Stimulated activated CD4-positive, alpha-beta T cell treated with anti-CD3 and anti-CD28 coated beads, Interleukin-12 subunit alpha, Interleukin-12 subunit beta, amount 100 ng/mL, for 48 hours (primary cell): ENCODE measurements around the gene C1orf94.

ENCODE experiments used
- DNase-seq, 3 donors: peaks; one replicate each; pipeline ENCODE4 v3.0.0-alpha.2; 2020; ENCODE audit warnings: low read depth in 2 of 3, low spot score in 1 of 3

C1orf94 gene

DNA sequence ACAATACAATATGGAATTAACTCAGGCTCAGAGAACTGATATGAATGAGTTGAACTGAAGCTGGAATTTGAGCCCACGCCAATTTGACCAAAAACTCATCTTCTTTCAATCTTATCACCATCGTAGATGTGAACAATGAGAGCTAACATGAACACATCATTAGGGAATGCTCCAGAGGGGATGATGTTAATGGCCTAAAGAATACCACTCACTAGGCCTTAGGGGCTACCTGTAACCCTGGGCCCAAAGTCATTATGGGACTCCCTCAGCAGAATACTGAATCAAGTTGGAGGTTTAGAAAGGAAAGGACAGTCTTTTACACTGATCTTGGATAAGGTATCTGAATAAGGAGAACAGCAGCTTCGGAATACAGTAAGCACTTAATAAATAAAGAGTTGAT lies 73.6 kb downstream of the C1orf94 start:
- no peak for DNase-seq

DNA sequence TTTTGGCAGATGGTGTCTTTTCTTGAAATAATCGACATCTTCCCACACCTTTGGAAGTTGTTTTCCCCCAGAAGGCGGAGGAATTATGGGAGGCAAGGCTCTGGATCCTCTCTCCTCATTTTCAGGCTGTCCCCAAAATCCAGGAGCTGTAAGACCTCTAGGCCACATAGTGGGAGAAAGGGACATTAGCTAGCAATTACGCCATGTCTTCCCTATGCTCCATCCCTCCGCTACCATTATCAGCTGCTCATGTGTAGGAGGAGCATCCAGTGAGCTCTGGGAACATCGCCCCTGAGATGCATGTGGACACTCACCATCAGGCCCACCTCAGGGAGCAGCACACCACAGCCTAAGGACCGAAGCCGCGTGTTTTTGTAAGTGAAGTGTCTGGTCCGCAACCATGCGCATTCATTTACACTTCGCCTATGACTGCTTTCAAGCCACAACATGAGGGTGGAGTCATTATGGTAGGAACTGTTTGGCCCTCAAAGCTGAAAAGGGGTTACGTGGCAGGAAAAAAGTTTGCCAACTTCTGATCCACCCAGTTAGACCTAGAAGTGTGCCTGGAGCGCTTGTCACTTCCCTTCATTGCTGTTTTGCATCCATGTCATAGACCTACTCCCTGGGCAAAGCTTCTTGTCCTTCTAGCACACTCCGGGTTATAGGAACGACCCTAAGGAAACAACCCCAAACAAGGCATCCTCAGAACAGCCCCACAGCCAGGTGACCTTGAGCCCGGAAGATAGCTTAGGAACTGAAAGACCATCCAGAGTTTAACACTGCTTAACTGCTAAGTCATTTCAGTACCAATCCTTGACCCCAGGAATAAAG lies 85.5 kb downstream of the C1orf94 start:
- DNase-seq, result no peak

DNA sequence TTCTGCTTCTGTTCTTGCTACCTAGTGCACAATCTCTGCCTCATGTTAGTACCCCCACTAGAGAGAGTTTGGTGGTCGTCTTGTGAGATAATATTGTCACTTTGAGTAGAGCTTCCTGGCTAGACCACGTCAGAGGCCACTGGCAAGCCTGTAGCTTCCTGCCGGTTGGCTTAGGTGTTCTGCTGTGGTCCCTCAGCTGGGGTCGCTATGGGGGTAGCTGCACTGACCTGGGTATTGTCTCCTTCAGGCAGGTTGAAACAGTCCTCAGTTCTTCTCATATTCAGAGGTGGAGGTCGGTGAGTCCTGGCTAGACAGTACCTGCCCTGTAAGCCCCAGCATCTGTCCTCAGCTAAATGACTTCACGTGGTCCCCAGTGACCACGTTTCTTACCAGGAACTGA lies 86.2 kb downstream of the C1orf94 start:
- DNase-seq, result no peak

DNA sequence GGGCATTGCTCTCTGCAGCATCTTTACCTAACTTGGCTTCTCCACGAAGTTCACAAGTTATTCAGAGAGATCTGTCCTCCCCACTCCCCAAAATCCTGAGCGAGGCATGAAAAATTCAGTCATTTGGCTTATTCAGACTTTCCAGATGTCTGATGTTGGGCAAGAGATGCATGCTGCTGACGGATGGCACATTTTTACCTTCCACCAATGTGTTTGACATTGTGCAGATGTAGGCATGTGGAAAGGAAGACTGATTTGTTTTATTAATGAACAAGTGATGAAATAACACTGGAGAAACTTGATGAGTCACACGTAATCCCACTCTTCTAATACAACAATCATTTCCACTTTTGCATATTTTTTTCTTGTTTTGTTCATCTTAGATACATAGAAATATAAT lies 86.7 kb downstream of the C1orf94 start:
- no peak for DNase-seq

DNA sequence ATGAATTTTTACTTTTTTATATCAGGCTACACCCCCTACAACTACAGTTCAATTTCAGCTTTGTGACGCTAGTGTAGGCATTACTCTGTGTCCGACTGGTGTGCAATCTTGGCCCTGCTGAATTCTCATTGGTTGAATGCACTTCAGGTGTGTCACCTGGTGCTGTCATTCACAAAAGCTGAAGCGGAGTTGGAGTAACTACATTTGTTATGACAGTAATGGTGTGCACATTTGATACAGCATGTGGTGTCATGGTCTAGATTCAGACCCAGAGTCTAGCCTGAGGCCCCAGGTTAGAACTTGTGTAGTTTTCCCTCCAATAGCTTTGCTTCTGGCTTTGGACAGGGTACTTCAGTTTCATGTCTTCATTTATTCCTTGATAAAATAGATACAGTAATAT lies 88.7 kb downstream of the C1orf94 start:
- no peak for DNase-seq

DNA sequence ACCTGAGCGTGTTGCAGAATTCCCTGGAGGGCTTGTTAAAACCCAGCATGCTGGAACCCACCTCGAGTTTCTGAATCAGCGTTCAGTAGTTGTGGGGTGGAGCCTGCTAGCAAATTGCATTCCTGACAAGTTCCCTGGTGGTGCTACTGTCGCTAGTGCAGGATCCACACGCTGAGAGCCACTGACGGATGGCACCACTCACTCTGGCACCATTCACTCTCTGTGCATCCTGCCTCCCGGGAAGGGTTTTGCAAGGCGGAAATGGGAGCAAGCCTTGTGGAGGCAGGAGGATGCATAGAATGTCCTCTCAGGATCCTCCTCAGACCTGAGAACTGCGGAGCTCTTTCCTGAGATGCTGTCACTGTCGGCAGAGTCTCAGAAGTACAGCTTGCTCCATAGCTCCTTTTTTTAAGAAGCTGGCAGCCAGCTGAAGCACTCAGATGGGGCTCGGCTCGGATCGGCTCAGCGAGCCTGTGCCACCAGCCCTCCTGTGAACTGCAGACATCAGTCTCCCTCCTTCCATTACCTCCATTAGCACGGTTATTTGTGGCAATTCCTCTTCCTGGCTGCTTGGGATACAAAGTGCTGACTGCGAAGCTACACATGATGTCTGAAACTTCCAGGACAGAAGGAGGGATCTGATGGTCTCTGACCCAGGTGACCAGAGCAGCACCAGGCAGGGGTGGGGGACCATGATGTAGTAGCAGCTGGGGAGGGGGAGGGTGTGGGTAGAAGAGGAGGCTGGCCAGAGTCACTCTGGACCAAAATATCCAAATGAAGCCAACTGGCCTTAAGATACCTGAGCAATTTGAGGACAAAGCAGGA lies 89.6 kb downstream of the C1orf94 start:
- DNase-seq, result no peak

DNA sequence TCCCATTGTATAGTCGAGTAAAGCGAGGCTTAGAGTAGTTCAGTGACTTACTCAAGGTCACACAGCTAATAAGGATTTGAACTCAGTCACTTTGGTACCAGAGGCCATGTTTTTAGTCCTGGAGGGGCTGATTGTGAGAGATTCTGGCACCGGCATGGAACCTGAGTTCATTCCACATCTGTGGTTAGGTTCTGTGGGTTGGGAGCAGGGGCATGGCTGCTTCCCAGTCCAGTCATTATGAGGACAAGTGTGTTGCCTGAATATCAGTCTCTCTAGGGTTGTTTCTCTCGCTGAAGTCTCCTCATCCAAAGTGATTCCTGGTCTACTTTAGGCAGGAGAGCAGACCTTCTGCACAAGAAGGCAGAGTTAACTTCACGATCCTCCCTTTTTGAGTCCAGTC lies 90.6 kb downstream of the C1orf94 start:
- DNase-seq, result no peak

DNA sequence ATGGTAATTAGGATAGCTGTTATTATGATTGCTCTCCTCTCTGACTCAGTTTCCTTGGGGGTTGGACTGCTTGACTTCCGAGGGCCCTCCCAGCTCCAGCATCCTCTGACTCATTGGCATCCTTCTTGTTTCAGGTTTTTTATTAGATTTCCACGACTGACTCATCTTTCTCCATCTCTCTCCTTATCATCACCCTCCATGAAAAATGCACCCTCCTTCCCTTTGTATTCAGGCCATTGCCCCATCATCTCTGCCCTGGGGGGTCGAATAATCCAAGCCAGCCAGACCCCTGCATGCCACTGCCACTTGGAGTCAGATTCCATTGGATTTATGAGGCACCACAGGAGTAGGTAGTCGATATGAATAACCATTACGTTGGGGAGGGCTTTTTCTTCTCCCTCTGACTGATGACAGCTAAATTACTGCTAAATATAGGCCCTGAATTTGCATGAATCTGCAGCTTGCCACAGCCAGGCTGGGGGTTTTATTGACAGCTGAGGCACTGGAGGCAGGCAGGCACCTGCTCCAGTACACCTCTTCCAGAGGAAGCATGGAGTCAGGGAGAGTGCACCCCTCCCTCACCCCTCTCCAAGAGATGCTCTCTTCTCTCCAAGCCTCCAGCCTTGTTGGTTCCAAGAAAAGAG lies 91.7 kb downstream of the C1orf94 start:
- no peak for DNase-seq
